H1 (cell line): ENCODE measurements around the gene SCN8A. TPM values are rescaled to one million over a fixed set of nuclear protein-coding genes. Genes with fewer than 3 reads are reported as not detected.

Experiments
- CTCF ChIA-PET: fragments of 300-600 bp; sonication (Branson Sonifier 250); formaldehyde crosslinking; loops from one replicate; lab custom pipeline; 2021; ENCODE audit not compliant: partially characterized antibody; lab: Charles Lee
- POLR2A ChIA-PET: fragments of 300-600 bp; sonication (Branson Sonifier 250); formaldehyde crosslinking; loops from one replicate; lab custom pipeline; 2021; ENCODE audit warnings: inconsistent platforms; ENCODE audit not compliant: partially characterized antibody; lab: Charles Lee
- DNase-seq, 2 experiments: peaks; one replicate each; pipeline versions ENCODE4 v3.0.0 to v3.0.0-alpha.2; 2010 to 2022; ENCODE audit warnings: low spot score in 2 of 2, low read depth in 1 of 2, mixed read lengths in 1 of 2
- FAIRE-seq: peaks from 2 replicates; lab custom pipeline; 2011; peaks lifted over from hg19 to GRCh38; lab: Jason Lieb, UNC
- H2AFZ ChIP-seq: 2 replicates; pipeline ENCODE4 v1.8.1; 2012; ENCODE audit warnings: low read length, inconsistent platforms
- H2AK5ac ChIP-seq: 2 replicates; pipeline ENCODE4 v1.6.1; 2013; ENCODE audit warnings: low read depth, low read length
- H2BK120ac ChIP-seq: replicated peaks from 2 replicates; pipeline ENCODE3; 2013; ENCODE audit warnings: low read depth, low read length, inconsistent platforms
- H2BK12ac ChIP-seq: 2 replicates; pipeline ENCODE4 v1.6.1; 2013; ENCODE audit warnings: low read depth, low read length
- H2BK15ac ChIP-seq: 2 replicates; pipeline ENCODE4 v1.6.1; 2013; ENCODE audit warnings: low read length
- H2BK20ac ChIP-seq: 2 replicates; pipeline ENCODE4 v1.6.1; 2013; ENCODE audit warnings: low read length
- H2BK5ac ChIP-seq: 2 replicates; pipeline ENCODE4 v1.6.1; 2013; ENCODE audit warnings: low read depth, low read length
- H3K14ac ChIP-seq: 2 replicates; pipeline ENCODE4 v1.6.1; 2013; ENCODE audit warnings: inconsistent platforms; ENCODE audit not compliant: insufficient read length
- H3K18ac ChIP-seq: 2 replicates; pipeline ENCODE4 v1.6.1; 2013; ENCODE audit warnings: low read length; ENCODE audit errors: extremely low read depth
- H3K23ac ChIP-seq: 2 replicates; pipeline ENCODE4 v1.6.1; 2013; ENCODE audit warnings: inconsistent platforms; ENCODE audit not compliant: insufficient read length
- H3K23me2 ChIP-seq: 2 replicates; pipeline ENCODE4 v1.6.1; 2013; ENCODE audit warnings: low read depth, low read length
- H3K27ac ChIP-seq: 2 replicates; pipeline ENCODE4 v1.6.1; 2011; ENCODE audit warnings: low read depth, low read length, inconsistent platforms
- H3K27me3 ChIP-seq, 4 experiments: replicated peaks in 1 of 4; 1 replicate in 1 of 4; 2 replicates in 3 of 4; pipeline versions ENCODE4 v1.6.1 to v1.8.1; 2011 to 2013; ENCODE audit warnings: low read length in 3 of 4, mild to moderate bottlenecking in 3 of 4, inconsistent platforms in 2 of 4, mixed read lengths in 2 of 4, moderate library complexity in 1 of 4; ENCODE audit not compliant: control insufficient read depth in 3 of 4, insufficient read depth in 3 of 4; ENCODE audit errors: extremely low read depth in 1 of 4
- H3K36me3 ChIP-seq, 4 experiments: 2 replicates each; pipeline versions ENCODE4 v1.6.1 to v1.8.1; 2011 to 2013; ENCODE audit warnings: mild to moderate bottlenecking in 4 of 4, low read length in 3 of 4, moderate library complexity in 2 of 4, control low read depth in 1 of 4, inconsistent platforms in 1 of 4; ENCODE audit not compliant: insufficient read depth in 4 of 4, control insufficient read depth in 2 of 4
- H3K4ac ChIP-seq: replicated peaks from 2 replicates; pipeline ENCODE3; 2013; ENCODE audit warnings: low read length, low read depth, mixed read lengths, inconsistent platforms; ENCODE audit not compliant: insufficient read length
- H3K4me1 ChIP-seq, 4 experiments: replicated peaks in 1 of 4; 1 replicate in 1 of 4; 2 replicates in 3 of 4; pipeline versions ENCODE4 v1.6.1 to v1.8.1; 2011 to 2013; ENCODE audit warnings: low read length in 3 of 4, inconsistent platforms in 2 of 4, mixed read lengths in 1 of 4; ENCODE audit not compliant: insufficient read depth in 4 of 4, control insufficient read depth in 3 of 4
- H3K4me2 ChIP-seq, 2 experiments: 2 replicates each; pipeline versions ENCODE4 v1.6.1 to v1.8.1; 2011 to 2013; ENCODE audit warnings: low read depth in 2 of 2, low read length in 2 of 2, control low read depth in 1 of 2, inconsistent platforms in 1 of 2, mild to moderate bottlenecking in 1 of 2; ENCODE audit not compliant: insufficient read depth in 1 of 2
- H3K4me3 ChIP-seq, 4 experiments: fragments of 200-600, 300-600 bp in 1 of 4; sonication (generic), shearing (Covaris generic), sonication (Bioruptor Twin) in 1 of 4; 2 replicates each; pipeline versions ENCODE4 v1.5.1 to v1.8.1; 2011 to 2016; ENCODE audit warnings: low read length in 4 of 4, low read depth in 3 of 4, control low read depth in 2 of 4, inconsistent platforms in 2 of 4, mild to moderate bottlenecking in 2 of 4, mixed read lengths in 1 of 4, moderate library complexity in 1 of 4; ENCODE audit not compliant: insufficient read depth in 2 of 4; ENCODE audit errors: extremely low read depth in 1 of 4
- H3K56ac ChIP-seq: replicated peaks from 2 replicates; pipeline ENCODE3; 2013; ENCODE audit warnings: low read depth, mild to moderate bottlenecking, mixed read lengths, low read length, inconsistent platforms; ENCODE audit not compliant: insufficient read length
- H3K79me1 ChIP-seq: 2 replicates; pipeline ENCODE4 v1.6.1; 2013; ENCODE audit warnings: low read depth, low read length, control low read depth
- H3K79me2 ChIP-seq, 2 experiments: 2 replicates each; pipeline versions ENCODE4 v1.6.1 to v1.8.1; 2012 to 2013; ENCODE audit warnings: low read length in 2 of 2, mild to moderate bottlenecking in 2 of 2, inconsistent platforms in 1 of 2; ENCODE audit not compliant: insufficient read depth in 2 of 2, control insufficient read depth in 1 of 2
- H3K9ac ChIP-seq, 4 experiments: replicated peaks in 1 of 4; 1 replicate in 1 of 4; 2 replicates in 3 of 4; pipeline versions ENCODE4 v1.6.1 to v1.8.1; 2011 to 2013; ENCODE audit warnings: low read depth in 3 of 4, low read length in 3 of 4, control low read depth in 2 of 4, mild to moderate bottlenecking in 2 of 4, moderate library complexity in 2 of 4, inconsistent platforms in 1 of 4; ENCODE audit errors: extremely low read depth in 1 of 4
- H3K9me3 ChIP-seq, 2 experiments: 2 replicates each; pipeline versions ENCODE4 v1.6.1 to v1.8.1; 2012 to 2013; ENCODE audit warnings: mild to moderate bottlenecking in 2 of 2, moderate library complexity in 2 of 2, control low read depth in 1 of 2, inconsistent platforms in 1 of 2, low read depth in 1 of 2, low read length in 1 of 2, mixed read lengths in 1 of 2; ENCODE audit not compliant: insufficient read depth in 2 of 2
- H4K20me1 ChIP-seq, 2 experiments: replicated peaks in 1 of 2; 2 replicates each; pipeline versions ENCODE3 to v1.8.1; 2011 to 2013; ENCODE audit warnings: inconsistent platforms in 2 of 2, low read length in 2 of 2, mild to moderate bottlenecking in 1 of 2; ENCODE audit not compliant: insufficient read depth in 2 of 2, control insufficient read depth in 1 of 2
- H4K5ac ChIP-seq: 2 replicates; pipeline ENCODE4 v1.6.1; 2013; ENCODE audit warnings: low read length, low read depth, mixed read lengths, inconsistent platforms; ENCODE audit not compliant: insufficient read length
- H4K8ac ChIP-seq: 2 replicates; pipeline ENCODE4 v1.8.0; 2013; ENCODE audit warnings: mild to moderate bottlenecking, moderate library complexity, low read length, inconsistent platforms; ENCODE audit not compliant: insufficient read depth; ENCODE audit errors: extremely low read depth
- H4K91ac ChIP-seq: replicated peaks from 2 replicates; pipeline ENCODE3; 2013; ENCODE audit warnings: low read length, mixed read lengths, inconsistent platforms; ENCODE audit not compliant: insufficient read length
- GABPA ChIP-seq: IDR thresholded peaks from 2 replicates; pipeline ENCODE4 v1.6.1; 2011; ENCODE audit warnings: mild to moderate bottlenecking, low read length, moderate library complexity, borderline replicate concordance; ENCODE audit not compliant: insufficient read depth
- HDAC2 ChIP-seq, 2 experiments: fragments of 300-600 bp in 1 of 2; sonication (generic) in 1 of 2; IDR thresholded peaks; 2 replicates each; pipeline ENCODE4 v1.6.1; 2011 to 2012; ENCODE audit warnings: low read depth in 2 of 2, low read length in 2 of 2, mild to moderate bottlenecking in 2 of 2, moderate library complexity in 2 of 2, borderline replicate concordance in 1 of 2, inconsistent platforms in 1 of 2
- JUN ChIP-seq: IDR thresholded peaks from 2 replicates; pipeline ENCODE4 v1.6.1; 2011; ENCODE audit warnings: low read depth, mild to moderate bottlenecking, improper control_type of control experiment, low read length
- KDM1A ChIP-seq: fragments of 200-600, 300-600 bp; sonication (generic); IDR thresholded peaks from 2 replicates; pipeline ENCODE4 v1.7.1; 2016; ENCODE audit warnings: mild to moderate bottlenecking, low read length, borderline replicate concordance
- KDM5A ChIP-seq: fragments of 200-600 bp; IDR thresholded peaks from 2 replicates; pipeline ENCODE4 v1.7.1; 2012; ENCODE audit warnings: mild to moderate bottlenecking, low read length, inconsistent platforms, mixed read lengths
- NRF1 ChIP-seq: IDR thresholded peaks from 2 replicates; pipeline ENCODE4 v1.6.1; 2011; ENCODE audit warnings: mild to moderate bottlenecking, low read depth, low read length, improper control_type of control experiment
- POU5F1 ChIP-seq: IDR thresholded peaks from 2 replicates; pipeline ENCODE4 v1.6.1; 2011; ENCODE audit warnings: low read depth, mild to moderate bottlenecking, low read length, moderate library complexity
- SAP30 ChIP-seq: fragments of 300-600 bp; sonication (generic); IDR thresholded peaks from 2 replicates; pipeline ENCODE4 v1.7.1; 2012; ENCODE audit warnings: low read length, moderate library complexity, mild to moderate bottlenecking, inconsistent platforms; ENCODE audit not compliant: insufficient read depth, insufficient replicate concordance
- SP2 ChIP-seq: IDR thresholded peaks from 2 replicates; pipeline ENCODE4 v1.6.1; 2012; ENCODE audit warnings: mild to moderate bottlenecking, low read length, inconsistent platforms
- SP4 ChIP-seq: IDR thresholded peaks from 2 replicates; pipeline ENCODE4 v1.6.1; 2012; ENCODE audit warnings: low read length, inconsistent platforms
- TAF7 ChIP-seq: optimal IDR thresholded peaks from 2 replicates; pipeline ENCODE3; 2011; ENCODE audit warnings: low read depth, mild to moderate bottlenecking, inconsistent platforms, low read length, moderate library complexity, borderline replicate concordance
- TCF12 ChIP-seq: IDR thresholded peaks from 2 replicates; pipeline ENCODE4 v1.6.1; 2011; ENCODE audit warnings: low read depth, mild to moderate bottlenecking, low read length
- ZNF274 ChIP-seq: IDR thresholded peaks from 2 replicates; pipeline ENCODE4 v1.7.0; 2012; ENCODE audit warnings: low read length, borderline replicate concordance; ENCODE audit errors: extremely low read depth
- WGBS, 2 experiments: shearing (Covaris generic) in 1 of 2; methylation state at CpG; one replicate each; pipeline versions ENCODE4 v1.1.6 to v1.1.7; 2013 to 2015; ENCODE audit warnings: low lambda C conversion rate in 2 of 2, mixed read lengths in 2 of 2, inconsistent platforms in 1 of 2, low coverage in 1 of 2, missing lambda C conversion rate in 1 of 2; ENCODE audit not compliant: insufficient replicate concordance in 2 of 2, insufficient coverage in 1 of 2, insufficient read length in 1 of 2; ENCODE audit errors: extremely low coverage in 1 of 2, missing lambda C conversion rate in 1 of 2; 5-methylcytosine and 5-hydroxymethylcytosine counted together
- polyA plus RNA-seq, 7 experiments: library from polyadenylated mRNA; depleted of rRNA in 3 of 7; stranded (reverse) in 5 of 7; unstranded in 2 of 7; fragments of >200 nt in 5 of 7; fragments of 200-250 nt in 2 of 7; gene quantifications; 1 replicate in 5 of 7; 2 replicates in 1 of 7; 4 replicates in 1 of 7; pipeline versions ENCODE4 v1.2.1 to v1.2.3, GENCODE V29; 2011 to 2013; ENCODE audit warnings: missing spikeins in 2 of 7, mixed read lengths in 2 of 7
- total RNA-seq: library from RNA; stranded (reverse); fragmentation: NEBNext Ultra II Directional; extraction: Animal tissue kit (Norgen Biotek cat#: 25700); gene quantifications from 2 replicates; pipeline ENCODE4 v1.2.1, GENCODE V29; 2021

Gene SCN8A
- total and polyA plus RNA-seq, 2 of the 8 experiments (the other 6 are each of a cell fraction or from before 2014, with no cell fraction given): 6.3 to 10.7 TPM

- Histone ChIP-seq H3K4ac (no peak overlapping the region), H3K27me3 (peaks cover 6 to 25% (median 23%) of the 10 kb centered on the region in 4 experiments), H4K91ac (no peak overlapping the region), H2BK15ac (0 out of 2 replicates have a peak overlapping the region, but pooled peaks have one; percentile 18), H3K4me2 (peak overlapping the region; percentile 84 to 97), H3K56ac (no peak overlapping the region), H3K4me1 (peaks cover 12 to 37% (median 26%) of the 10 kb centered on the region in 4 experiments), H2BK12ac (0 out of 2 replicates have a peak overlapping the region, but pooled peaks have one; percentile 71), H2AK5ac (no peak overlapping the region), H3K18ac (peak overlapping the region; percentile 32), H3K4me3 (peak overlapping the region in 3 of 4 experiments; percentile 20 to 86 (median 21); a peak in 4 of 8 replicates), H2BK120ac (no peak overlapping the region), H2BK5ac (peak overlapping the region; percentile 28; the same call in 1 of the 2 replicates), H3K9me3 (no peaks in the 10 kb centered on the region), H3K79me1 (peaks cover 5% of the 10 kb centered on the region; the same call in 1 of the 2 replicates), H2AFZ (no peak overlapping the region), H4K5ac (no peak overlapping the region), H3K14ac (no peak overlapping the region), H2BK20ac (peak overlapping the region; percentile 88; the same call in 1 of the 2 replicates), H3K36me3 (no peaks in the 10 kb centered on the region), H3K23me2 (peaks cover 18% of the 10 kb centered on the region; the same call in 1 of the 2 replicates), H4K8ac (no peak overlapping the region), H3K27ac (no peak overlapping the region), H3K9ac (no peak overlapping the region), H3K79me2 (peaks cover 0 to 4% of the 10 kb centered on the region in 2 experiments; a peak in 2 of 4 replicates), H4K20me1 (peaks cover 2 to 14% of the 10 kb centered on the region in 2 experiments), H3K23ac (no peak overlapping the region)
- ChIA-PET POLR2A (interaction anchor here (0.7 to 2.5 kb wide), 5 partner anchors 9 to 904 kb away, joined by 3 to 10 read pairs (median 6); no protein-coding TSS in a partner anchor), CTCF (interaction anchor here (0.8 to 2.5 kb wide), 8 partner anchors 10 to 29 kb away, joined by 3 to 17 read pairs (median 6); no protein-coding TSS in a partner anchor)
- WGBS, 2 experiments: 55% methylated on average over 15 of the region's 15 CpGs; no CpG with 5 or more reads in 1 of the 2 experiments
- DNase-seq (no peak), FAIRE-seq (no peak)
- TF ChIP-seq POU5F1 (no peak), TAF7 (no peak), HDAC2 (IDR thresholded peaks at IDR 0.05; ENCODE audit: borderline replicate concordance in 1 of 2, low read depth in 2 of 2, low read length in 2 of 2) (no peak), ZNF274 (no peak), SAP30 (no peak), TCF12 (no peak), NRF1 (no peak), SP2 (no peak), GABPA (no peak), JUN (no peak), SP4 (no peak), KDM1A (no peak), KDM5A (no peak)
Measured at GRCh38 chr12:51846271-51846691, 255.2 kb downstream of the SCN8A start.
